Chondrocyte (in vitro differentiated cells): Measurements from ENCODE around the gene ARAP1. TPM values are rescaled to one million over a fixed set of nuclear protein-coding genes. Genes with fewer than 3 reads are reported as not detected.

ENCODE experiments used
- DNase-seq: peaks from one replicate; pipeline ENCODE4 v3.0.0; 2021; ENCODE audit warnings: mixed read lengths, low spot score
- H3K27ac Mint-ChIP-seq: one replicate; pipeline ENCODE4 v1.8.0; 2021; ENCODE audit warnings: mild to moderate bottlenecking, moderate library complexity, mixed read lengths; ENCODE audit not compliant: unreplicated experiment
- H3K27me3 Mint-ChIP-seq: 2 replicates; pipeline ENCODE4 v1.8.0; 2021; ENCODE audit warnings: low read depth, mixed read lengths
- H3K36me3 Mint-ChIP-seq: 2 replicates; pipeline ENCODE4 v1.8.0; 2021; ENCODE audit warnings: low read depth, mixed read lengths
- H3K4me1 Mint-ChIP-seq: 2 replicates; pipeline ENCODE4 v1.8.0; 2021; ENCODE audit warnings: low read depth, mild to moderate bottlenecking, mixed read lengths
- H3K4me3 Mint-ChIP-seq: one replicate; pipeline ENCODE4 v1.8.0; 2021; ENCODE audit warnings: mild to moderate bottlenecking, moderate library complexity, mixed read lengths; ENCODE audit not compliant: unreplicated experiment
- H3K9me3 Mint-ChIP-seq: 2 replicates; pipeline ENCODE4 v1.8.0; 2021; ENCODE audit warnings: low read depth, mixed read lengths
- CTCF ChIP-seq: fragments of 200-600 bp; sonication (generic); IDR thresholded peaks from 2 replicates; pipeline ENCODE4 v1.5.0; 2021; ENCODE audit warnings: antibody characterized with exemption, mild to moderate bottlenecking, moderate library complexity
- total RNA-seq: library from RNA; stranded (reverse); gene quantifications from 3 replicates; pipeline ENCODE4 v1.2.1, GENCODE V29; 2021

ARAP1 gene
- total RNA-seq, 1 donor from 2014 or later, result 45.3 TPM

GRCh38 chr11:72778535-72779494, 26.6 kb upstream of the ARAP1 start:
- H3K27ac Mint-ChIP-seq, result no peak overlapping the region
- H3K9me3 Mint-ChIP-seq, result no peaks in the 10 kb centered on the region
- DNase-seq, result no peak
- H3K4me3 Mint-ChIP-seq, result peak overlapping the region; percentile 56
- H3K36me3 Mint-ChIP-seq, result peaks cover 1% of the 10 kb centered on the region
- TF ChIP-seq CTCF, result no peak
- peaks cover 78% of the 10 kb centered on the region for H3K4me1 Mint-ChIP-seq
- no peaks in the 10 kb centered on the region for H3K27me3 Mint-ChIP-seq

- Mint-ChIP-seq H3K4me3 (no peak overlapping the region), H3K9me3 (no peaks in the 10 kb centered on the region), H3K4me1 (peaks cover 85% of the 10 kb centered on the region)
Measured at GRCh38 chr11:72777755-72778278, 25.6 kb upstream of the ARAP1 start.

GRCh38 chr11:72776844-72777754, 24.9 kb upstream of the ARAP1 start:
- TF ChIP-seq CTCF, result no peak
- no peak overlapping the region for H3K27ac Mint-ChIP-seq
- no peaks in the 10 kb centered on the region for H3K9me3 Mint-ChIP-seq
- H3K4me1 Mint-ChIP-seq, result peaks cover 85% of the 10 kb centered on the region
- H3K4me3 Mint-ChIP-seq, result no peak overlapping the region
- H3K36me3 Mint-ChIP-seq, result peaks cover 1% of the 10 kb centered on the region
- no peaks in the 10 kb centered on the region for H3K27me3 Mint-ChIP-seq
- DNase-seq, result peak; percentile 82

More at GRCh38 chr11:72777755-72778278, 25.6 kb upstream of the ARAP1 start:
- Mint-ChIP-seq H3K27ac (no peak overlapping the region), H3K27me3 (no peaks in the 10 kb centered on the region), H3K36me3 (peaks cover 1% of the 10 kb centered on the region)
- TF ChIP-seq CTCF, result no peak
- DNase-seq, result no peak

- H3K4me1 Mint-ChIP-seq, result peaks cover 90% of the 10 kb centered on the region
- no peak for DNase-seq
- no peaks in the 10 kb centered on the region for H3K27me3 Mint-ChIP-seq
- peak overlapping the region; percentile 70 for H3K27ac Mint-ChIP-seq
- TF ChIP-seq CTCF, result no peak
- peaks cover 1% of the 10 kb centered on the region for H3K36me3 Mint-ChIP-seq
- H3K9me3 Mint-ChIP-seq, result no peaks in the 10 kb centered on the region
- H3K4me3 Mint-ChIP-seq, result no peak overlapping the region
Measured at GRCh38 chr11:72776117-72776843, 24.1 kb upstream of the ARAP1 start.
